Nephron progenitor cell (in vitro differentiated cells): ENCODE results near the gene ITGA4.

Experiments
- DNase-seq: peaks from one replicate; pipeline ENCODE4 v3.0.0; 2021
- H3K27ac Mint-ChIP-seq: 2 replicates; pipeline ENCODE4 v1.8.0; 2021; ENCODE audit warnings: mild to moderate bottlenecking, moderate library complexity, mixed read lengths
- H3K27me3 Mint-ChIP-seq: 2 replicates; pipeline ENCODE4 v1.8.0; 2021; ENCODE audit warnings: mild to moderate bottlenecking, low read depth, mixed read lengths; ENCODE audit not compliant: poor library complexity
- H3K36me3 Mint-ChIP-seq: 2 replicates; pipeline ENCODE4 v1.8.0; 2021; ENCODE audit warnings: low read depth, mixed read lengths
- H3K4me1 Mint-ChIP-seq: 2 replicates; pipeline ENCODE4 v1.8.0; 2021; ENCODE audit warnings: mixed read lengths
- H3K4me3 Mint-ChIP-seq: 2 replicates; pipeline ENCODE4 v1.8.0; 2021; ENCODE audit warnings: mild to moderate bottlenecking, moderate library complexity, mixed read lengths
- H3K9me3 Mint-ChIP-seq: 2 replicates; pipeline ENCODE4 v1.8.0; 2021; ENCODE audit warnings: mild to moderate bottlenecking, moderate library complexity, mixed read lengths
- CTCF ChIP-seq: fragments of 200-600 bp; sonication (generic); IDR thresholded peaks from 2 replicates; pipeline ENCODE4 v1.5.0; 2021; ENCODE audit warnings: antibody characterized with exemption

ITGA4 gene

GRCh38 chr2:181461056-181461997, 4.1 kb downstream of the ITGA4 start:
- no peak overlapping the region for H3K27ac Mint-ChIP-seq
- H3K9me3 Mint-ChIP-seq, result no peaks in the 10 kb centered on the region
- DNase-seq, result no peak
- peaks cover 6% of the 10 kb centered on the region for H3K4me1 Mint-ChIP-seq
- no peak overlapping the region for H3K4me3 Mint-ChIP-seq
- H3K27me3 Mint-ChIP-seq, result peaks cover 62% of the 10 kb centered on the region
- no peaks in the 10 kb centered on the region for H3K36me3 Mint-ChIP-seq
- no peak for TF ChIP-seq CTCF

- Mint-ChIP-seq H3K4me1 (no peaks in the 10 kb centered on the region), H3K27me3 (peaks cover 55% of the 10 kb centered on the region), H3K27ac (no peak overlapping the region), H3K36me3 (no peaks in the 10 kb centered on the region), H3K9me3 (no peaks in the 10 kb centered on the region), H3K4me3 (no peak overlapping the region)
- no peak for TF ChIP-seq CTCF
- DNase-seq, result no peak
Measured at GRCh38 chr2:181462033-181462432, 4.8 kb downstream of the ITGA4 start.

DNA sequence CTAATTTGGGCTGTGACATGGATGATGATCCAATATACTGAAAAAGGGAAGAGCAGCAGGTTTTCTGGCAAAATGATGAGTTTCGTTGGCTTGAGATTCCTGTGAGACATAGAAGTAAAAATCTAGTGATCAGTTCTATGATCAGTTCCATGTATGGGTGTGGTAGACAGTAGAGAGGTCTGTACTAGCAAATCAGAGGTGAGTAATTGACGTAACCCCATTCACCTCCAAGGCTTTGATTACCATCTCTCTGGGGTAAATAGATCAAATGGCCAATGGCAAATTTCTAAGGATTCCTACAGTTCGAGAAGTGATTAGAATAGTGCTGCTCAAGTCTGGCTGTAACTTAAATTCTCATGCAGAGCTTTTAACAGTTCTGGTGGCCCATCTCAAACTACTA, 6.4 kb downstream of the ITGA4 start:
- H3K27ac Mint-ChIP-seq, result no peak overlapping the region
- no peak for TF ChIP-seq CTCF
- H3K27me3 Mint-ChIP-seq, result peaks cover 43% of the 10 kb centered on the region
- no peak overlapping the region for H3K4me3 Mint-ChIP-seq
- H3K9me3 Mint-ChIP-seq, result no peaks in the 10 kb centered on the region
- H3K36me3 Mint-ChIP-seq, result no peaks in the 10 kb centered on the region
- no peaks in the 10 kb centered on the region for H3K4me1 Mint-ChIP-seq
- no peak for DNase-seq

- Mint-ChIP-seq H3K9me3 (no peaks in the 10 kb centered on the region), H3K36me3 (no peaks in the 10 kb centered on the region), H3K27me3 (peaks cover 29% of the 10 kb centered on the region), H3K27ac (no peak overlapping the region), H3K4me3 (no peak overlapping the region), H3K4me1 (no peaks in the 10 kb centered on the region)
- no peak for DNase-seq
- TF ChIP-seq CTCF, result no peak
Measured at GRCh38 chr2:181464966-181465365, 7.8 kb downstream of the ITGA4 start.

DNA sequence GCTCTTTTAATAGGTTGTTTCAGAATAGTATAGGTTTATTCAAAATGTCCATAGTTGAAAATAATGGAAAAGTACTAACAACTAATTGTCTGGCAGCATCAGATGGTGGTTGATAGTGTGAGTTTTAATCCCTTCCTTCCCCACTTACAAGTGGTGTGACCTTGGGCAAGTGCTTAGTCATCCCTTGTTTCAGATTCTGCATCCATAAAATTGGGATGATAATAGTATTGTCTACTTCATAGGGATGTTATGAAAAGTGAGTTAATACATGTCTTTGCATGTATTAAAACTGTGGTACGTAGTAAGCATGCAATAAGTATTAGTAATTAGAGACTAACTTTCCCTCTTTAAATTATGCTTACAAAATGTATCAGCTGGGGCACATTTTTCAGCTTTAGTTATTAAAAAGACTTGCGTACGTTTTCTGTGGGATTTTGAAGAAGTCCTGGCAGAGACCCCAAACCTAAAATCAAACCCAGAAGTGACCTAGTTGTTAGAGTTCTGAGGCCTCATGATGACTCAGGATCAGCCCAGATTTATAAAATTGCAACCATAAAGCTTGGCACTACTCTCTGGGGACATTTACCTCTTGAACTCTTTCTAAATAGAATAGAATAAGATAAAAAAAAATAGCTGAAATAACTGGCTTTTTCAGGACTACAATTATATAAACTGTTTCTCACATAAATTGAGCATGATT, 8.6 kb downstream of the ITGA4 start:
- H3K4me1 Mint-ChIP-seq, result no peaks in the 10 kb centered on the region
- no peak for TF ChIP-seq CTCF
- no peak overlapping the region for H3K4me3 Mint-ChIP-seq
- peaks cover 21% of the 10 kb centered on the region for H3K27me3 Mint-ChIP-seq
- DNase-seq, result no peak
- no peak overlapping the region for H3K27ac Mint-ChIP-seq
- H3K9me3 Mint-ChIP-seq, result no peaks in the 10 kb centered on the region
- no peaks in the 10 kb centered on the region for H3K36me3 Mint-ChIP-seq
